HG02840 (cell line): ENCODE measurements around the gene CYP3A7.
"Not testable (repeated sequence)": the region's sequence is repeated elsewhere in the genome, so short reads cannot be mapped to it uniquely, and the experiment has no call there.

Experiments used
- ATAC-seq: cut with Tn5 transposase; IDR thresholded peaks from one replicate; pipeline ENCODE4 v1.9.1; 2021; ENCODE audit warnings: mild to moderate bottlenecking, moderate library complexity, moderate number of reproducible peaks; ENCODE audit not compliant: unreplicated experiment, low FRiP score

Gene CYP3A7

GRCh38 chr7:99742737-99743394 is 7.9 kb upstream of the CYP3A7 start:
- no peak for ATAC-seq

- ATAC-seq: no peak
These were observed 6.4 kb upstream of the CYP3A7 start for GRCh38 chr7:99741441-99741795.

- no peak for ATAC-seq
These were observed 5.8 kb upstream of the CYP3A7 start for GRCh38 chr7:99740573-99741440.

GRCh38 chr7:99739699-99740572 is 4.9 kb upstream of the CYP3A7 start:
- ATAC-seq: no peak

GRCh38 chr7:99737726-99738125 is 2.7 kb upstream of the CYP3A7 start:
- no peak for ATAC-seq

GRCh38 chr7:99736667-99737066 is 1.7 kb upstream of the CYP3A7 start:
- not testable (repeated sequence) for ATAC-seq

- no peak for ATAC-seq
These were observed 1.5 kb downstream of the CYP3A7 start for GRCh38 chr7:99733448-99733847.

- no peak for ATAC-seq
These were observed 2.0 kb downstream of the CYP3A7 start for GRCh38 chr7:99733003-99733402.

GRCh38 chr7:99731638-99732374 is 3.2 kb downstream of the CYP3A7 start:
- no peak for ATAC-seq

- no peak for ATAC-seq
These were observed 4.0 kb downstream of the CYP3A7 start for GRCh38 chr7:99730992-99731391.

GRCh38 chr7:99730238-99730810 is 4.7 kb downstream of the CYP3A7 start:
- no peak for ATAC-seq

- no peak for ATAC-seq
These were observed 5.3 kb downstream of the CYP3A7 start for GRCh38 chr7:99729486-99730237.

GRCh38 chr7:99728615-99729014 is 6.4 kb downstream of the CYP3A7 start:
- ATAC-seq: no peak

- not testable (repeated sequence) for ATAC-seq
These were observed 11.8 kb downstream of the CYP3A7 start for GRCh38 chr7:99723201-99723600.

GRCh38 chr7:99720800-99721595 is 14.0 kb downstream of the CYP3A7 start:
- no peak for ATAC-seq

- no peak for ATAC-seq
These were observed 14.8 kb downstream of the CYP3A7 start for GRCh38 chr7:99719996-99720769.

- no peak for ATAC-seq
These were observed 20.9 kb downstream of the CYP3A7 start for GRCh38 chr7:99713995-99714570.
